ENCODE measurements around the gene MGST2.
A peak's percentile ranks its signal among the peaks of the same experiment; 100 is the strongest.

Gene MGST2

GRCh38 chr4:139665690-139666529 is at the start of gene MGST2:
Gene MGST2, plus strand, starts transcription at chr4:139665819. Its CDS starts 201 bp downstream, at chr4:139666020.
- peak within 1 kb of the TSS; percentile 72 for H3K4me3 ChIP-seq (ENCODE audit: low read depth, low read length)
- H3K9me3 ChIP-seq (ENCODE audit: control insufficient read depth, insufficient read depth, low read depth, low read length): no peaks in the 10 kb centered on the region; the same call in 1 of the 2 replicates
- H3K4me1 ChIP-seq (ENCODE audit: control insufficient read depth, insufficient read depth, low read length): peaks cover 31% of the 10 kb centered on the region
- no peaks in the 10 kb centered on the region for H3K36me3 ChIP-seq (ENCODE audit: control insufficient read depth, insufficient read depth, low read length)
- H3K9ac ChIP-seq (ENCODE audit: low read length): peak within 1 kb of the TSS; percentile 75
- peak within 1 kb of the TSS; percentile 4; the same call in 1 of the 2 replicates for H3K27ac ChIP-seq (ENCODE audit: low read depth, low read length)
- H3K27me3 ChIP-seq (ENCODE audit: control insufficient read depth, insufficient read depth, low read length): no peaks in the 10 kb centered on the region

- H3K27ac ChIP-seq (ENCODE audit: low read depth, low read length): no peak overlapping the region
- no peak overlapping the region for H3K4me3 ChIP-seq (ENCODE audit: low read depth, low read length)
- H3K9me3 ChIP-seq (ENCODE audit: control insufficient read depth, insufficient read depth, low read depth, low read length): no peaks in the 10 kb centered on the region
- H3K36me3 ChIP-seq (ENCODE audit: control insufficient read depth, insufficient read depth, low read length): no peaks in the 10 kb centered on the region
- peaks cover 7% of the 10 kb centered on the region; the same call in 1 of the 2 replicates for H3K27me3 ChIP-seq (ENCODE audit: control insufficient read depth, insufficient read depth, low read length)
- H3K9ac ChIP-seq (ENCODE audit: low read length): no peak overlapping the region
- peaks cover 8% of the 10 kb centered on the region; the same call in 1 of the 2 replicates for H3K4me1 ChIP-seq (ENCODE audit: control insufficient read depth, insufficient read depth, low read length)
Measured at GRCh38 chr4:139617702-139618490, 47.7 kb upstream of the MGST2 start.

- H3K27me3 ChIP-seq (ENCODE audit: control insufficient read depth, insufficient read depth, low read length): peaks cover 23% of the 10 kb centered on the region; the same call in 1 of the 2 replicates
- no peak overlapping the region for H3K9ac ChIP-seq (ENCODE audit: low read length)
- H3K4me1 ChIP-seq (ENCODE audit: control insufficient read depth, insufficient read depth, low read length): peaks cover 16% of the 10 kb centered on the region
- H3K36me3 ChIP-seq (ENCODE audit: control insufficient read depth, insufficient read depth, low read length): no peaks in the 10 kb centered on the region
- H3K27ac ChIP-seq (ENCODE audit: low read depth, low read length): no peak overlapping the region
- H3K4me3 ChIP-seq (ENCODE audit: low read depth, low read length): no peak overlapping the region
- no peaks in the 10 kb centered on the region for H3K9me3 ChIP-seq (ENCODE audit: control insufficient read depth, insufficient read depth, low read depth, low read length)
Measured at GRCh38 chr4:139619644-139620043, 46.0 kb upstream of the MGST2 start.

- Histone ChIP-seq H3K4me3 (ENCODE audit: low read depth, low read length) (no peak overlapping the region), H3K4me1 (ENCODE audit: control insufficient read depth, insufficient read depth, low read length) (peaks cover 33% of the 10 kb centered on the region), H3K36me3 (ENCODE audit: control insufficient read depth, insufficient read depth, low read length) (no peaks in the 10 kb centered on the region), H3K27ac (ENCODE audit: low read depth, low read length) (no peak overlapping the region), H3K27me3 (ENCODE audit: control insufficient read depth, insufficient read depth, low read length) (peaks cover 54% of the 10 kb centered on the region), H3K9ac (ENCODE audit: low read length) (no peak overlapping the region), H3K9me3 (ENCODE audit: control insufficient read depth, insufficient read depth, low read depth, low read length) (no peaks in the 10 kb centered on the region)
Measured at GRCh38 chr4:139622901-139623381, 42.7 kb upstream of the MGST2 start.

GRCh38 chr4:139624441-139625092 is 41.1 kb upstream of the MGST2 start:
- Histone ChIP-seq H3K27ac (ENCODE audit: low read depth, low read length) (no peak overlapping the region; the same call in 1 of the 2 replicates), H3K9me3 (ENCODE audit: control insufficient read depth, insufficient read depth, low read depth, low read length) (no peaks in the 10 kb centered on the region), H3K27me3 (ENCODE audit: control insufficient read depth, insufficient read depth, low read length) (peaks cover 65% of the 10 kb centered on the region)

GRCh38 chr4:139625093-139625455 is 40.5 kb upstream of the MGST2 start:
- Histone ChIP-seq H3K27ac (ENCODE audit: low read depth, low read length) (no peak overlapping the region; the same call in 1 of the 2 replicates), H3K4me1 (ENCODE audit: control insufficient read depth, insufficient read depth, low read length) (peaks cover 41% of the 10 kb centered on the region), H3K9ac (ENCODE audit: low read length) (peak overlapping the region; percentile 50), H3K27me3 (ENCODE audit: control insufficient read depth, insufficient read depth, low read length) (peaks cover 70% of the 10 kb centered on the region), H3K4me3 (ENCODE audit: low read depth, low read length) (0 out of 2 replicates have a peak overlapping the region, but pooled peaks have one; percentile 16), H3K9me3 (ENCODE audit: control insufficient read depth, insufficient read depth, low read depth, low read length) (no peaks in the 10 kb centered on the region), H3K36me3 (ENCODE audit: control insufficient read depth, insufficient read depth, low read length) (no peaks in the 10 kb centered on the region)

More at GRCh38 chr4:139624441-139625092, 41.1 kb upstream of the MGST2 start:
- Histone ChIP-seq H3K36me3 (ENCODE audit: control insufficient read depth, insufficient read depth, low read length) (no peaks in the 10 kb centered on the region), H3K4me1 (ENCODE audit: control insufficient read depth, insufficient read depth, low read length) (peaks cover 41% of the 10 kb centered on the region), H3K4me3 (ENCODE audit: low read depth, low read length) (peak overlapping the region; percentile 16; the same call in 1 of the 2 replicates), H3K9ac (ENCODE audit: low read length) (peak overlapping the region; percentile 50)

GRCh38 chr4:139625482-139625881 is 40.1 kb upstream of the MGST2 start:
- Histone ChIP-seq H3K9me3 (ENCODE audit: control insufficient read depth, insufficient read depth, low read depth, low read length) (no peaks in the 10 kb centered on the region), H3K36me3 (ENCODE audit: control insufficient read depth, insufficient read depth, low read length) (no peaks in the 10 kb centered on the region), H3K9ac (ENCODE audit: low read length) (no peak overlapping the region), H3K27ac (ENCODE audit: low read depth, low read length) (no peak overlapping the region; the same call in 1 of the 2 replicates), H3K4me1 (ENCODE audit: control insufficient read depth, insufficient read depth, low read length) (peaks cover 41% of the 10 kb centered on the region), H3K27me3 (ENCODE audit: control insufficient read depth, insufficient read depth, low read length) (peaks cover 74% of the 10 kb centered on the region), H3K4me3 (ENCODE audit: low read depth, low read length) (no peak overlapping the region)

GRCh38 chr4:139628184-139629012 is 37.2 kb upstream of the MGST2 start:
- no peaks in the 10 kb centered on the region for H3K36me3 ChIP-seq (ENCODE audit: control insufficient read depth, insufficient read depth, low read length)
- peaks cover 34% of the 10 kb centered on the region for H3K4me1 ChIP-seq (ENCODE audit: control insufficient read depth, insufficient read depth, low read length)
- H3K4me3 ChIP-seq (ENCODE audit: low read depth, low read length): peak overlapping the region; percentile 24
- H3K9ac ChIP-seq (ENCODE audit: low read length): no peak overlapping the region
- H3K9me3 ChIP-seq (ENCODE audit: control insufficient read depth, insufficient read depth, low read depth, low read length): no peaks in the 10 kb centered on the region
- no peak overlapping the region for H3K27ac ChIP-seq (ENCODE audit: low read depth, low read length)
- H3K27me3 ChIP-seq (ENCODE audit: control insufficient read depth, insufficient read depth, low read length): peaks cover 81% of the 10 kb centered on the region

- H3K9ac ChIP-seq (ENCODE audit: low read length): no peak overlapping the region
- no peaks in the 10 kb centered on the region for H3K9me3 ChIP-seq (ENCODE audit: control insufficient read depth, insufficient read depth, low read depth, low read length)
- H3K27ac ChIP-seq (ENCODE audit: low read depth, low read length): no peak overlapping the region
- no peaks in the 10 kb centered on the region for H3K36me3 ChIP-seq (ENCODE audit: control insufficient read depth, insufficient read depth, low read length)
- H3K4me1 ChIP-seq (ENCODE audit: control insufficient read depth, insufficient read depth, low read length): peaks cover 32% of the 10 kb centered on the region
- no peak overlapping the region for H3K4me3 ChIP-seq (ENCODE audit: low read depth, low read length)
- peaks cover 72% of the 10 kb centered on the region for H3K27me3 ChIP-seq (ENCODE audit: control insufficient read depth, insufficient read depth, low read length)
Measured at GRCh38 chr4:139629436-139630125, 36.0 kb upstream of the MGST2 start.

Data from HUES6 (cell line).